HepG2 (cell line): Measurements from ENCODE around the gene GPBP1. TPM values are rescaled to one million over a fixed set of nuclear protein-coding genes. Genes with fewer than 3 reads are reported as not detected.

ENCODE experiments used
- ATAC-seq: fragments of 200-7000 bp; cut with Tn5 transposase; 3 replicates; pipeline ENCODE4 v1.9.1; 2020; ENCODE audit warnings: mild to moderate bottlenecking, moderate library complexity
- BruUV-seq: library from RNA; stranded (reverse); fragments of 400-500 nt; replicated peaks from 2 replicates; lab custom pipeline; 2021; lab: Mats Ljungman, UMichigan
- CTCF ChIA-PET: fragments of 300-600 bp; formaldehyde crosslinking; extraction: SDS; loops from one replicate; lab custom pipeline; 2021; ENCODE audit warnings: low total read pairs, inconsistent platforms, low intra/inter-chr PET ratio; lab: Yijun Ruan, JAX
- POLR2A ChIA-PET: fragments of 350-600 bp; sonication (Branson Sonifier 250); formaldehyde crosslinking; loops from one replicate; lab custom pipeline; 2020; ENCODE audit warnings: antibody characterized with exemption, inconsistent platforms; lab: Yijun Ruan, JAX
- DNase-seq: peaks from one replicate; pipeline ENCODE4 v3.0.0-alpha.2; 2015; ENCODE audit warnings: low spot score
- FAIRE-seq: peaks from 3 replicates; lab custom pipeline; 2011; peaks lifted over from hg19 to GRCh38; lab: Jason Lieb, UNC
- H2AFZ ChIP-seq: one replicate; pipeline ENCODE4 v1.6.1; 2011; ENCODE audit warnings: low read length, inconsistent platforms
- H3K27ac ChIP-seq: fragments of 300-600 bp; 3 replicates; pipeline ENCODE4 v1.8.0; 2011; ENCODE audit warnings: mixed run types, mild to moderate bottlenecking, mixed read lengths, low read length, inconsistent platforms; ENCODE audit not compliant: insufficient read depth; ENCODE audit errors: extremely low read length
- H3K27me3 ChIP-seq, 2 experiments: fragments of 200-600 bp in 1 of 2; 2 replicates in 1 of 2; 3 replicates in 1 of 2; pipeline versions ENCODE4 v1.6.0 to v1.8.0; 2011; ENCODE audit warnings: low read length in 2 of 2, mild to moderate bottlenecking in 2 of 2, moderate library complexity in 2 of 2, inconsistent platforms in 1 of 2; ENCODE audit not compliant: insufficient read depth in 2 of 2, control insufficient read depth in 1 of 2
- H3K36me3 ChIP-seq, 2 experiments: fragments of 200-600 bp in 1 of 2; replicated peaks in 1 of 2; 2 replicates in 1 of 2; 3 replicates in 1 of 2; pipeline versions ENCODE4 v1.5.1 to v1.8.0; 2011; ENCODE audit warnings: low read length in 2 of 2, inconsistent platforms in 1 of 2; ENCODE audit not compliant: insufficient read depth in 2 of 2, control insufficient read depth in 1 of 2
- H3K4me1 ChIP-seq: 2 replicates; pipeline ENCODE4 v1.5.1; 2012; ENCODE audit warnings: low read length, inconsistent platforms; ENCODE audit not compliant: insufficient read depth
- H3K4me2 ChIP-seq: 2 replicates; pipeline ENCODE4 v1.6.0; 2011; ENCODE audit warnings: low read depth, low read length, inconsistent platforms
- H3K4me3 ChIP-seq, 3 experiments: fragments of 200-600 bp in 1 of 3; sonication (generic), shearing (Covaris generic) in 1 of 3; replicated peaks in 1 of 3; 2 replicates each; pipeline ENCODE4 v1.5.1; 2011 to 2016; ENCODE audit warnings: low read length in 3 of 3, inconsistent platforms in 2 of 3, low read depth in 2 of 3, mild to moderate bottlenecking in 2 of 3, control low read depth in 1 of 3, mixed read lengths in 1 of 3; ENCODE audit not compliant: insufficient read depth in 1 of 3
- H3K79me2 ChIP-seq: one replicate; pipeline ENCODE4 v1.6.1; 2011; ENCODE audit warnings: low read length, inconsistent platforms; ENCODE audit not compliant: insufficient read depth
- H3K9ac ChIP-seq: 2 replicates; pipeline ENCODE4 v1.6.0; 2011; ENCODE audit warnings: mild to moderate bottlenecking, low read depth, low read length, inconsistent platforms; ENCODE audit not compliant: insufficient read depth
- H3K9me3 ChIP-seq: 2 replicates; pipeline ENCODE4 v1.5.1; 2012; ENCODE audit warnings: mild to moderate bottlenecking, low read length
- H4K20me1 ChIP-seq: 2 replicates; pipeline ENCODE4 v1.6.0; 2011; ENCODE audit warnings: inconsistent platforms, mild to moderate bottlenecking, low read length, moderate library complexity; ENCODE audit not compliant: insufficient read depth
- CEBPZ ChIP-seq: IDR thresholded peaks from 2 replicates; pipeline ENCODE4 v1.6.1; 2012; ENCODE audit warnings: low read length, improper control_type of control experiment
- ISL2 ChIP-seq: sonication (generic); formaldehyde crosslinking; IDR thresholded peaks from 2 replicates; pipeline ENCODE4 v1.5.0; 2020; ENCODE audit warnings: missing genetic modification reagents
- SKIL ChIP-seq: sonication (generic); formaldehyde crosslinking; IDR thresholded peaks from 2 replicates; pipeline ENCODE4 v1.8.0; 2022; ENCODE audit warnings: missing genetic modification reagents, mild to moderate bottlenecking, moderate library complexity, borderline replicate concordance
- SNRNP70 ChIP-seq: fragments of 200-400 bp; formaldehyde crosslinking; IDR thresholded peaks from 2 replicates; pipeline ENCODE4 v1.6.1; 2017; ENCODE audit warnings: mild to moderate bottlenecking, low read depth, low read length, moderate library complexity
- TBP ChIP-seq: sonication (generic); formaldehyde crosslinking; IDR thresholded peaks from 2 replicates; pipeline ENCODE4 v1.5.0; 2020; ENCODE audit warnings: missing genetic modification reagents
- THAP8 ChIP-seq: sonication (generic); formaldehyde crosslinking; IDR thresholded peaks from 2 replicates; pipeline ENCODE4 v1.5.1; 2020; ENCODE audit warnings: missing genetic modification reagents, mild to moderate bottlenecking, borderline replicate concordance
- THRA ChIP-seq: sonication (generic); formaldehyde crosslinking; IDR thresholded peaks from 2 replicates; pipeline ENCODE4 v1.4.0; 2020; ENCODE audit warnings: missing genetic modification reagents, borderline replicate concordance
- ZBTB21 ChIP-seq: sonication (generic); formaldehyde crosslinking; IDR thresholded peaks from 2 replicates; pipeline ENCODE4 v1.4.0; 2020; ENCODE audit warnings: missing genetic modification reagents
- ZNF280B ChIP-seq: sonication (generic); formaldehyde crosslinking; IDR thresholded peaks from 2 replicates; pipeline ENCODE4 v1.5.0; 2020; ENCODE audit warnings: missing genetic modification reagents, mild to moderate bottlenecking, borderline replicate concordance
- ZNF296 ChIP-seq: sonication (generic); formaldehyde crosslinking; conservative IDR thresholded peaks from 2 replicates; pipeline ENCODE4 v1.5.0; 2020; ENCODE audit warnings: mild to moderate bottlenecking, missing genetic modification reagents
- ZNF761 ChIP-seq: sonication (generic); formaldehyde crosslinking; conservative IDR thresholded peaks from 2 replicates; pipeline ENCODE4 v1.4.0; 2020; ENCODE audit warnings: mild to moderate bottlenecking, missing genetic modification reagents
- WGBS: methylation state at CpG from one replicate; pipeline ENCODE4 v1.1.6; 2017; ENCODE audit warnings: low lambda C conversion rate; 5-methylcytosine and 5-hydroxymethylcytosine counted together
- in situ Hi-C: cut with HindIII; loops from 2 replicates; pipeline ENCODE4 v1.10.0; 2017; ENCODE audit warnings: low pct_unique_long_range_greater_than_20kb; ENCODE audit not compliant: extremely low pct_ligation_motif_present
- intact Hi-C: fragments of 100-400 bp; cut with micrococcal nuclease; formaldehyde crosslinking; loops from one replicate; pipeline ENCODE4 v1.10.0; 2022; ENCODE audit not compliant: unreplicated experiment
- polyA plus RNA-seq, 8 experiments: library from polyadenylated mRNA; depleted of rRNA in 3 of 8; stranded (reverse) in 7 of 8; unstranded in 1 of 8; fragments of >200 nt; fragmentation: Illumina TruSeq in 4 of 8; extraction: Trizol in 4 of 8; gene quantifications; 2 replicates each; pipeline versions ENCODE4 v1.2.1 to v1.2.3, GENCODE V29; 2011 to 2016; ENCODE audit warnings: low read depth in 4 of 8, missing spikeins in 1 of 8, mixed read lengths in 1 of 8; ENCODE audit not compliant: insufficient read depth in 1 of 8
- total RNA-seq, 5 experiments: library from RNA; depleted of rRNA; stranded (reverse); fragments of >200 nt; fragmentation: Illumina TruSeq; extraction: Trizol; gene quantifications; 2 replicates each; pipeline ENCODE4 v1.2.3, GENCODE V29; 2016; ENCODE audit warnings: low read depth in 1 of 5

The GPBP1 gene
- total and polyA plus RNA-seq, 2 of the 13 experiments (the other 11 are each of a cell fraction or from before 2014, with no cell fraction given): 27.1 to 72.2 TPM

GRCh38 chr5:57167201-57167600 lies 6.7 kb upstream of the GPBP1 start:
- ATAC-seq: no peak
- DNase-seq: no peak
- Histone ChIP-seq H3K4me3 (no peak overlapping the region), H3K27ac (no peak overlapping the region), H3K9ac (no peak overlapping the region), H4K20me1 (no peaks in the 10 kb centered on the region), H3K4me1 (peaks cover 19% of the 10 kb centered on the region), H2AFZ (no peak overlapping the region), H3K27me3 (no peaks in the 10 kb centered on the region), H3K4me2 (no peak overlapping the region), H3K79me2 (no peaks in the 10 kb centered on the region), H3K36me3 (no peaks in the 10 kb centered on the region), H3K9me3 (no peaks in the 10 kb centered on the region)
- ChIA-PET CTCF (no interaction called here), POLR2A (no interaction called here)
- WGBS: 70% methylated on average over 5 of the region's 5 CpGs
- BruUV-seq: no TSS peak
- intact Hi-C loops (no loop called here), in situ Hi-C loops (no loop called here)
- TF ChIP-seq THAP8 (CRISPR knock-in tag) (no peak), ZNF761 (no peak), ZNF280B (CRISPR knock-in tag) (no peak), ZBTB21 (CRISPR knock-in tag) (no peak), SKIL (CRISPR knock-in tag) (no peak), TBP (no peak), ZNF296 (CRISPR knock-in tag) (no peak), ISL2 (no peak), THRA (CRISPR knock-in tag) (no peak), CEBPZ (no peak), SNRNP70 (no peak)
- FAIRE-seq: no peak
